UCSD-AML1 (cell line): ENCODE data around the gene NUBP1.
"Not testable (repeated sequence)": the region's sequence is repeated elsewhere in the genome, so short reads cannot be mapped to it uniquely, and the experiment has no call there.

Experiments
- DNase-seq: peaks from one replicate; lab custom pipeline; 2025; ENCODE audit not compliant: unreplicated experiment; lab: John Stamatoyannopoulos, UW

Gene NUBP1

DNA sequence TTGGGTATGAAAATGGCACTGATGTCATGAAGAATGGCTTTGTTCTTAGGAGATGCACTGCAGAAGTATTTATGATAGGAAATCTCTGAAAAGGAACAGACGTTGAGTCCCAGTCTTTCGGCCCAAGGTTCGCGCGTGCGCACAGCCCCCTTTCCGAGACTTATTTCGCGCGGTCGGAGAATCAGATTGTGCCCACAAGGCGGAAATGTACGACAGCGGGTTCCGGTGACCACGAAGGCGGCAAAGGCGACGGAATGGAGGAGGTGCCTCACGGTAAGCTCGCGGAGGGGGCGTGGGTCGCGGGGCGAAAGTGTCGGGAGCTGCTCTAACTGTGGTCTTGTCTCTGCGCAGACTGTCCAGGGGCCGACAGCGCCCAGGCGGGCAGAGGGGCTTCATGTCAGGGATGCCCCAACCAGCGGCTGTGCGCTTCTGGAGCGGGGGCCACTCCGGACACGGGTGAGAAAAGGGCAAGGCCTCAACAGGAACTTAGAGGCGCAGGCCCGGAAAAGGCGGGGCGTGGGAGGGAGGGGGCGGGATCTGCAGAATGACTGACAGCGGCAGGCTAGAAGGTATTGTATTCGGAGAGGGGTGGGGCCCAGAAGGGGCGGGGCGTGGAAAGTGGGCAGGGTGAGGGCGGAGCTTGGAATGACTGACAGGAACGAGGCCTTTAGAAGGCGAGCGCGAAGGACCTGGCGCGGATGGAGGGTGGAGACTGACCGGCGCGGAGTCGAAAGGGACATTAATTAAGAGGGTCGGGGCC lies at the start of gene NUBP1:
NUBP1 (plus strand) TSS at position 233 of the 760 bp plus-strand sequence; CDS start at position 255, 22 bp downstream.
- DNase-seq, result peak; percentile 99

GRCh38 chr16:10693889-10694288 lies 49.8 kb upstream of the NUBP1 start:
- no peak for DNase-seq

GRCh38 chr16:10694306-10694705 lies 49.3 kb upstream of the NUBP1 start:
- no peak for DNase-seq

DNA sequence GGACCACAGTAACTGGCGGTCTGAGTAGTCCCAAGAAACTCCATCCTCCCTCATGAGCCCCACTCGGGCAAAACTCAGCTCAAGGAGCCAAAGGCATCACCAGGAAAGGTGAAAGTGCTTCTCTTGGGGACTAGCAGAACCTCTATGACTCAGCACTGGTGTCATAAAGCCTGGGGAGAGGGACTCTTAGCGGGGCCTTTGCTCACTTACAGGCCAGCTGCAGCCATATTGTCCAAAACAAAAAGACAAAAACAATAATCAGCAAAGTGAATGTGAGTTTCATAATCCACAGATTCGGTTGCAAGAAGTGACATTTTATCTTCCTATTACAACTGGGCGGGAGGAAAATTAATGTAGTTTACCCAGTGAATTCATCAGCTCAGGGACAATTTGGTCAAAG lies 48.8 kb upstream of the NUBP1 start, which contains the start of gene TEKT5:
TEKT5 (minus strand) TSS at position 101 of the 400 bp plus-strand sequence; CDS start at position 44, 57 bp downstream.
- no peak for DNase-seq

- no peak for DNase-seq
Observed at GRCh38 chr16:10699756-10700155, 43.9 kb upstream of the NUBP1 start.

- no peak for DNase-seq
Observed at GRCh38 chr16:10708969-10709368, 34.7 kb upstream of the NUBP1 start.

DNA sequence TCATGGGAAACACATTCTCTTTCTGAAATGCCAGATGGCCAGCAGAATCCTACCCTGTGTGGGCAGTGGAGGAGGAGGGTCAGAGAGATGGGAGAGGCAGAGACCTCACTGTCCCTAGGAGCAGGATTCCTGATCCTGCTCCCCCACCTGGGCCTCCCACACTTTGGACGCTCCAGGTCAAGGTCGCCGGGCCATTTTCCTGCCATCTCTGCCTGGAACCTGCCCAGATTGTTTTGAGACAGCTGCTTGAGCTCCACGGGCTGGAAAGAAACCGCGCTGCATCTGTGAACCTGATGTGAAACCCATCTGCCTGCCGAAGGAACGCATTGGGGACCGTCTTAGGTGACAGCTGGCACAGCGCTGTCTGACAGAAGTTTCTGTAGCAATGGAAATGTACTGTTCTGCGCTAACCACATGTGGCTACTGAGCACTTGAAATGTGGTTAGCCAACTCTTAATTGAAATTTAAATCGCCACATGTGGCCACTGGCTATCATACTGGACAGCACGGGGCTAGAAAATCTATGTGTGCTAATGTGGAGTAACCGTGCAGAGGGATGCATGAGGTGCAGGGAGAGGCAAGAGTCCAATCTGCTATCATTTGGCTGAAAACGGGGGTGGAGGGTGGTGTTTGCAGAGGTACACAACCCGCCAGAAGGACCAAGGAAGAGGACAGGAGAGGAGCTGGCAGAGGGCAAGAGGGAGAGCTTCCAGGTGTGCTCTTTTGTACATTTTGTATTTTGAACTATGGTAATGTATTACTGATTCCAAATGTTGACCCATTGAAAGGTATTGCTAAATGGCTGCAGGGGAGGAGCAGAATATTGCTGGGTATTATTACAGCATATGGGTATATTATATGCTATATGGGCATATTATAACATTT lies 15.4 kb upstream of the NUBP1 start:
- no peak for DNase-seq

DNA sequence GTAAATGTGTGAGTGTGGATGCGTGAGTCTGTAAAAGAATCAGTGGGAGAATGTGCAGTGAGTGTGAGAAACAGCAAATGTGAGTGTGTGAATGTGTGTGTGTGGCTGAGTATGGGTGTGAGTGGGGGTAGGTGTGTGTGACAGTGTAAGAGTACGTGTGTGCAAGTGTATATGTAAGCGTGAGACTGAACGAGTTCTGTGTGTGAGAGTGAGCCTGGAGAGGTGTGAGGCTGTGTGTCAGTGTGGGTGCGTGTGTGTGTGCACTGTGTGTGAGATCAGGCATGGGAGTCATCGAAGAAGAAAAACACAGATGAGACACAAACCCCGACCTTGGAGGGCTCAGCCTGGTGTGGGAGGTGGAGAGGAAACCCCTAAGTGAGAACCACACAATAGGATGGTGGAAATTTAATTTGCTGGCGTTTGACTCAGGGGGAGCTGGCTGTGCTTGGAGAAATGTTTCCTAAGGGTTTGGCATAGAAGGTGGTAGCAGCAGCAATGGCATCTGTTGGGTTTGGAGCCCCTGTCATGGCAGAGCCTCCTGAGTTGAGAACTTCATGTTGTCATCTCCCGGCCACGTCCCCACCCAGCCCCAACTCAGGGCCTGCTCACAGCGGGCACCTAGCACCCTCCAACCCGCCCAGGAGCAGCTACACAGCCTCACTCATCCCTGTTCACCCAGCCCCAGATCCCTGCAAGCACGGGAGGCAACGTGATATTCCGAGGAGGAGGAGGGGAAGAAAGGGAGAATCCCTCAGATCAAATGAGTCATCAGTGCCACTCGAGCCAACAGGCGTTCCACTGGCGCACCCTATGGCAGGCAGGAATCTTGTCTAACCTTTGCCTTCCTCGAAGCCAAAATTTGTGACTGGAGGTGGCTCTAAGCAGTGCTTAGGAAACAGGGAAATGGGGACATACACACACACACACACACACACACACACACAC lies 14.3 kb upstream of the NUBP1 start:
- DNase-seq, result no peak

GRCh38 chr16:10731790-10732189 lies 11.9 kb upstream of the NUBP1 start:
- no peak for DNase-seq

DNA sequence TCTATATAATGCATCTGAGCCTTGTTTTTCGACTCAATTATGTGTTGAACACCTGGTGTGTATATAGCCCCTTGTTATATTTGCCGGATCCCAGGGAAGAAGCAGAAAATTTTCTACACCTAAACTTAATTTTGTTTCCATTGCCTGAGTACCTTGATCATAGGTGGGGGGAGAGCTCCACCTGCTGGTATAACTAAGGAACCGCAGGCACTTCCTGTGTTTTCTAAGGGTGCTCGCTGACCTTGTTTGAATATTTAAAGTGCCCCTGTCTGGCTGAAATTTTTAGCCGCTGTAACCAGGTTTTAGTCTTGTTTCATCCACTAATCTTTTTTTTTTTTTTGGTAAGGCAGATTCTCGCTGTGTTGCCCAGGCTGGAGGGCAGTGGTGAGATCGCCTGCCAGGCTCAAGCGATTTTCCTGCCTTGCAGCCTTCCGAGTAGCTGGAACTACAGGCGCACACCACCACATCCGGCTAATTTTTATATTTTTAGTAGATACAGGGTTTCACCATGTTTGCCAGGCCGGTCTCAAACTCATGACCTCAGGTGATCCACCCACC lies 6.5 kb upstream of the NUBP1 start:
- peak; percentile 58 for DNase-seq

GRCh38 chr16:10738231-10739077 lies 5.2 kb upstream of the NUBP1 start:
- DNase-seq, result no peak

DNA sequence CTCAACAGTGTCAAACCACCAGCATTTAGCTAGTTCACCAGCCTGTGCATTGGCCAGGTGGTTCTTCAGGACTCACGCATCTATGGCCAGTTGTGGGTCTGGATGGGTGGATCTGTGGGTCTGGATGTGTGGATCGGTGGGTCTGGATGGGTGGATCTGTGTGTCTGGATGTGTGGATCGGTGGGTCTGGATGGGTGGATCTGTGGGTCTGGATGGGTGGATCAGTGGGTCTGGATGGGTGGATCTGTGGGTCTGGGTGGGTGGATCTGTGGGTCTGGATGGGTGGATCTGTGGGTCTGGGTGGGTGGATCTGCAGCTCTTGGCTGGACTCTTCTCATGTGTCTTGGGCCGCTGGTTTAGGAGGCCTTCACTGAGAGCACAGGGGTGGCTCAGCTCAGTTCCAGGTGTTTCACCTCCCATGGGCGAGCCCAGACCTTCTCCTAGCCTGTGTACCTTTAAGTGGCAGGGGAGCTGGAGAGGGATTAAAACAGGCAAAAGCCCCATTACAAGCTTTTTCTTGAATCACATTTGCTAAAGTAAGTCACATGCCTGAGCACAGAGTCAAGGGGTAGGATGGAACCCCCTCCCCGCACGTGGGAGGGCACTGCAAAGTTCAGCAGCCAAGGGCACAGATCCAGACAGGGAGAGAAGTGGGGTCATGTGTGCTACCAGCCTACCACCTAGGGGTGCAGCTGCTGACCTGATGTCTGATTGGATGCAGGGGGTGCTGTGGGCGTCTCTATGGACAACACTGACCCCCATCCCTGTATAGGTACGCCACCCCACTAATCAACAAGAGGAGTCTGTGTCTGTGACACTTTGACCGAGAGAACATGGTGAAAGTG lies 3.4 kb upstream of the NUBP1 start:
- DNase-seq, result no peak

- no peak for DNase-seq
Observed at GRCh38 chr16:10740845-10741208, 2.8 kb upstream of the NUBP1 start.

DNA sequence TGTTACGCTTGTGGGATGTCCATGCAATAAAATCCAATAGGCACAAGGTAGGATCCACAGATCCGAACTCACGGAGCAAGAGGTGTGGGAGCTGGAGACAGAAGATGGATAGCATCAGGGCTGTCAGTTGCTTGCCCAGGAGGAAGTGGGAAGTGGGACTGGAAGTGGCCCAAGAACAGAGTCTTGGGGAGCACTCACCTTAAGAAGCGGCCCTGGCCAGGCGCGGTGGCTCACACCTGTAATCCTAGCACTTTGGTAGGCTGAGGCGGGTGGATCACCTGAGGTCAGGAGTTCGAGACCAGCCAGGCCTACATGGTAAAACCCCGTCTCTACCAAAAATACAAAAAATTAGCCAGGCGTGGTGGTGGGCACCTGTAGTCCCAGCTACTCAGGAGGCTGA lies 2.4 kb upstream of the NUBP1 start:
- not testable (repeated sequence) for DNase-seq

GRCh38 chr16:10741844-10742243 lies 1.8 kb upstream of the NUBP1 start:
- no peak for DNase-seq

- no peak for DNase-seq
Observed at GRCh38 chr16:10743227-10743609, 424 bp upstream of the NUBP1 start.

DNA sequence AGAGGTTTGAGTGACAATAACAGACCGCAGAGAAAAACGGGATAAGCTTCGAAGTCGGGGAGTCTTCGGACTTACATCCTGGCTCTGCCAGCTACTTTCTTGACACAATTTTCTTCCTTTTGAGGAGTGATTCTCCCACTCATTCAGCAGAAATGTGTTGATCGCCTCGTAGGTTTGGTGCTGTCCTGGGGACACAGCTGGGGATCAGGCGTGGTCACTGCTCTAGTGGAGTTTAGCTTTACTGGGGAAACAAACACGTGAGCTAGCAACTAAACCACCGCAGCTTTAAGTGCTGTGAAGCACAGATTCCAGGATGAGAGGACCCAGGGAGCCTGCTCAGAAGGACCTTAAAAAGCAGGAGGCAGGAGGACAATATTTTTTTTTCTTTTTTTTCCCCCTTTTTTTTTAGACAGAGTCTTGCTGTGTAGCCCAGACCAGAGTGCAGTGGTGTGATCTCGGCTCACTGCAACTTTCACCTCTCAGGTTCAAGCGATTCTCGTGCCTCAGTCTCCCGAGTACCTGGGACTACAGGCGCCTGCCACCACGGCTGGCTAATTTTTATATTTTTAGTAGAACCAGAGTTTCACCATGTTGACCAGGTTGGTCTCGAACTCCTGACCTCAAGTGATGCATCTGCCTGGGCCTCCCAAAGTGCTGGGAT lies 858 bp downstream of the NUBP1 start:
- DNase-seq, result no peak

GRCh38 chr16:10745841-10746240 lies 2.2 kb downstream of the NUBP1 start:
- DNase-seq, result no peak
